Memory B cell (primary cell): ENCODE measurements around the gene SLC2A8.
A peak's percentile ranks its signal among the peaks of the same experiment; 100 is the strongest.

ENCODE experiments used
- ATAC-seq: fragments of 150-1000 bp; cut with Tn5 transposase; 2 replicates; pipeline ENCODE4 v1.10.0; 2021; ENCODE audit warnings: low read depth, mild to moderate bottlenecking, moderate library complexity
- DNase-seq, 2 donors: peaks; one replicate each; pipeline ENCODE4 v3.0.0; 2022; ENCODE audit warnings: low spot score in 2 of 2
- H3K27ac Mint-ChIP-seq: one replicate; pipeline ENCODE4 v1.8.0; 2022; ENCODE audit warnings: mild to moderate bottlenecking, moderate library complexity, mixed read lengths
- H3K27me3 Mint-ChIP-seq: one replicate; pipeline ENCODE4 v1.8.0; 2022; ENCODE audit warnings: mixed read lengths
- H3K36me3 Mint-ChIP-seq: one replicate; pipeline ENCODE4 v1.8.0; 2022; ENCODE audit warnings: mild to moderate bottlenecking, mixed read lengths
- H3K4me1 Mint-ChIP-seq: one replicate; pipeline ENCODE4 v1.8.0; 2022; ENCODE audit warnings: mixed read lengths
- H3K4me3 Mint-ChIP-seq: one replicate; pipeline ENCODE4 v1.8.0; 2022; ENCODE audit warnings: mild to moderate bottlenecking, moderate library complexity, mixed read lengths
- H3K9me3 Mint-ChIP-seq: one replicate; pipeline ENCODE4 v1.8.0; 2022; ENCODE audit warnings: mixed read lengths

SLC2A8 gene

GRCh38 chr9:127446713-127447415 lies 49.9 kb downstream of the SLC2A8 start:
- Mint-ChIP-seq H3K4me1 (peaks cover 18% of the 10 kb centered on the region), H3K27ac (peak overlapping the region; percentile 69)

GRCh38 chr9:127447416-127448111 lies 50.6 kb downstream of the SLC2A8 start:
- Mint-ChIP-seq H3K9me3 (no peaks in the 10 kb centered on the region), H3K27me3 (no peaks in the 10 kb centered on the region), H3K4me1 (peaks cover 23% of the 10 kb centered on the region), H3K36me3 (peaks cover 35% of the 10 kb centered on the region), H3K4me3 (no peak overlapping the region), H3K27ac (peak overlapping the region; percentile 93)
- ATAC-seq (no peak), DNase-seq (no peak)

More at GRCh38 chr9:127446713-127447415, 49.9 kb downstream of the SLC2A8 start:
- Mint-ChIP-seq H3K4me3 (no peak overlapping the region), H3K27me3 (no peaks in the 10 kb centered on the region), H3K9me3 (no peaks in the 10 kb centered on the region), H3K36me3 (peaks cover 37% of the 10 kb centered on the region)
- DNase-seq (no peak), ATAC-seq (no peak)

GRCh38 chr9:127448112-127448805 lies 51.3 kb downstream of the SLC2A8 start:
- peaks cover 25% of the 10 kb centered on the region for H3K4me1 Mint-ChIP-seq
- peak overlapping the region; percentile 37 for H3K4me3 Mint-ChIP-seq
- peak overlapping the region; percentile 93 for H3K27ac Mint-ChIP-seq
- no peaks in the 10 kb centered on the region for H3K9me3 Mint-ChIP-seq
- H3K27me3 Mint-ChIP-seq = no peaks in the 10 kb centered on the region
- ATAC-seq (no peak), DNase-seq (no peak)
- peaks cover 35% of the 10 kb centered on the region for H3K36me3 Mint-ChIP-seq

GRCh38 chr9:127449332-127449966 lies 52.5 kb downstream of the SLC2A8 start:
- Mint-ChIP-seq H3K9me3 (no peaks in the 10 kb centered on the region), H3K27me3 (no peaks in the 10 kb centered on the region), H3K36me3 (peaks cover 26% of the 10 kb centered on the region), H3K4me3 (peak overlapping the region; percentile 95), H3K4me1 (peaks cover 25% of the 10 kb centered on the region), H3K27ac (peak overlapping the region; percentile 93)
- ATAC-seq (no peak), DNase-seq (no peak)

- H3K36me3 Mint-ChIP-seq = peaks cover 20% of the 10 kb centered on the region
- ATAC-seq (peak; percentile 0), DNase-seq (peak in 1 of 2 donors; percentile 24)
- peaks cover 26% of the 10 kb centered on the region for H3K4me1 Mint-ChIP-seq
- peak overlapping the region; percentile 93 for H3K27ac Mint-ChIP-seq
- H3K27me3 Mint-ChIP-seq = no peaks in the 10 kb centered on the region
- H3K4me3 Mint-ChIP-seq = peak overlapping the region; percentile 95
- no peaks in the 10 kb centered on the region for H3K9me3 Mint-ChIP-seq
Measured at GRCh38 chr9:127450243-127450760, 53.3 kb downstream of the SLC2A8 start.

- Mint-ChIP-seq H3K27ac (peak within 1 kb of the TSS; percentile 93), H3K4me1 (peaks cover 33% of the 10 kb centered on the region), H3K27me3 (no peaks in the 10 kb centered on the region), H3K4me3 (peak within 1 kb of the TSS; percentile 95), H3K36me3 (peaks cover 25% of the 10 kb centered on the region), H3K9me3 (no peaks in the 10 kb centered on the region)
- ATAC-seq = peak; percentile 77
- peak; percentile 100 for DNase-seq
Measured at GRCh38 chr9:127450830-127451607, 54.0 kb downstream of the SLC2A8 start, which contains the start of the genes LRSAM1 and RPL12. LRSAM1 (plus strand) TSS chr9:127451510; CDS start chr9:127454528, 3,018 bp downstream. RPL12 (minus strand) TSS chr9:127451406; CDS start chr9:127451317, 89 bp downstream.

GRCh38 chr9:127451608-127451857 lies 54.6 kb downstream of the SLC2A8 start:
- ATAC-seq = no peak
- Mint-ChIP-seq H3K9me3 (no peaks in the 10 kb centered on the region), H3K4me1 (peaks cover 33% of the 10 kb centered on the region), H3K27me3 (no peaks in the 10 kb centered on the region), H3K36me3 (peaks cover 23% of the 10 kb centered on the region), H3K27ac (peak overlapping the region; percentile 93), H3K4me3 (peak overlapping the region; percentile 95)
- DNase-seq = no peak

- H3K27ac Mint-ChIP-seq = peak overlapping the region; percentile 93
- H3K4me1 Mint-ChIP-seq = peaks cover 33% of the 10 kb centered on the region
- DNase-seq (peak; percentile 21 to 30), ATAC-seq (no peak)
- peaks cover 20% of the 10 kb centered on the region for H3K36me3 Mint-ChIP-seq
- H3K4me3 Mint-ChIP-seq = peak overlapping the region; percentile 95
- no peaks in the 10 kb centered on the region for H3K27me3 Mint-ChIP-seq
- H3K9me3 Mint-ChIP-seq = no peaks in the 10 kb centered on the region
Measured at GRCh38 chr9:127451858-127452656, 55.1 kb downstream of the SLC2A8 start.

- peaks cover 33% of the 10 kb centered on the region for H3K4me1 Mint-ChIP-seq
- no peak overlapping the region for H3K27ac Mint-ChIP-seq
- no peaks in the 10 kb centered on the region for H3K27me3 Mint-ChIP-seq
- no peaks in the 10 kb centered on the region for H3K9me3 Mint-ChIP-seq
- ATAC-seq (no peak), DNase-seq (no peak)
- H3K36me3 Mint-ChIP-seq = peaks cover 21% of the 10 kb centered on the region
- peak overlapping the region; percentile 50 for H3K4me3 Mint-ChIP-seq
Measured at GRCh38 chr9:127452691-127453090, 55.7 kb downstream of the SLC2A8 start.

- Mint-ChIP-seq H3K4me3 (peak overlapping the region; percentile 32), H3K4me1 (peaks cover 19% of the 10 kb centered on the region)
Measured at GRCh38 chr9:127455324-127455992, 58.5 kb downstream of the SLC2A8 start.

GRCh38 chr9:127457191-127457878 lies 60.4 kb downstream of the SLC2A8 start:
- peaks cover 16% of the 10 kb centered on the region for H3K36me3 Mint-ChIP-seq
- DNase-seq (no peak), ATAC-seq (no peak)
- H3K4me1 Mint-ChIP-seq = peaks cover 11% of the 10 kb centered on the region
- no peaks in the 10 kb centered on the region for H3K9me3 Mint-ChIP-seq
- H3K4me3 Mint-ChIP-seq = no peak overlapping the region
- H3K27ac Mint-ChIP-seq = no peak overlapping the region
- no peaks in the 10 kb centered on the region for H3K27me3 Mint-ChIP-seq

More at GRCh38 chr9:127455324-127455992, 58.5 kb downstream of the SLC2A8 start:
- H3K27me3 Mint-ChIP-seq = no peaks in the 10 kb centered on the region
- ATAC-seq = peak; percentile 21
- DNase-seq = peak in 1 of 2 donors; percentile 27
- peak overlapping the region; percentile 79 for H3K27ac Mint-ChIP-seq
- H3K36me3 Mint-ChIP-seq = peaks cover 10% of the 10 kb centered on the region
- H3K9me3 Mint-ChIP-seq = no peaks in the 10 kb centered on the region
